H9 (cell line): Measurements from ENCODE around the gene L3HYPDH. TPM values are rescaled to one million over a fixed set of nuclear protein-coding genes. Genes with fewer than 3 reads are reported as not detected.

Experiments
- DNase-seq: peaks from one replicate; pipeline ENCODE4 v3.0.0-alpha.2; 2017
- H2AFZ ChIP-seq: one replicate; pipeline ENCODE4 v1.6.1; 2013; ENCODE audit warnings: mild to moderate bottlenecking, low read length, control low read depth, moderate library complexity
- H2AK5ac ChIP-seq: 2 replicates; pipeline ENCODE4 v1.6.1; 2013; ENCODE audit warnings: low read length, control low read depth, mixed read lengths; ENCODE audit not compliant: insufficient read length
- H2BK120ac ChIP-seq: one replicate; pipeline ENCODE4 v1.6.1; 2013; ENCODE audit warnings: low read depth, mild to moderate bottlenecking, low read length, control low read depth, inconsistent platforms; ENCODE audit not compliant: poor library complexity, severe bottlenecking
- H2BK12ac ChIP-seq: 2 replicates; pipeline ENCODE4 v1.6.1; 2013; ENCODE audit warnings: low read length, control low read depth, mixed read lengths, low read depth; ENCODE audit not compliant: insufficient read length
- H2BK15ac ChIP-seq: 2 replicates; pipeline ENCODE4 v1.6.1; 2013; ENCODE audit warnings: low read depth, low read length, control low read depth
- H2BK20ac ChIP-seq: one replicate; pipeline ENCODE4 v1.6.1; 2013; ENCODE audit warnings: low read depth, mild to moderate bottlenecking, low read length, control low read depth, inconsistent platforms; ENCODE audit not compliant: poor library complexity, severe bottlenecking
- H2BK5ac ChIP-seq: 2 replicates; pipeline ENCODE4 v1.6.1; 2013; ENCODE audit warnings: low read length, control low read depth, mixed read lengths; ENCODE audit not compliant: insufficient read length
- H3K14ac ChIP-seq: 2 replicates; pipeline ENCODE4 v1.6.1; 2013; ENCODE audit warnings: low read length, control low read depth; ENCODE audit not compliant: insufficient read depth
- H3K18ac ChIP-seq: 2 replicates; pipeline ENCODE4 v1.6.1; 2013; ENCODE audit warnings: low read depth, mild to moderate bottlenecking, mixed read lengths, low read length, control low read depth; ENCODE audit not compliant: insufficient read length
- H3K23ac ChIP-seq: 2 replicates; pipeline ENCODE4 v1.6.1; 2013; ENCODE audit warnings: low read length, control low read depth, mixed read lengths, low read depth; ENCODE audit not compliant: insufficient read length
- H3K23me2 ChIP-seq: 2 replicates; pipeline ENCODE4 v1.6.1; 2013; ENCODE audit warnings: low read depth, mild to moderate bottlenecking, mixed read lengths, low read length, control low read depth; ENCODE audit not compliant: insufficient read length, poor library complexity, severe bottlenecking
- H3K27ac ChIP-seq: 2 replicates; pipeline ENCODE4 v1.5.1; 2013; ENCODE audit warnings: low read length, control low read depth, mixed read lengths, low read depth; ENCODE audit not compliant: insufficient read length
- H3K27me3 ChIP-seq: 2 replicates; pipeline ENCODE4 v1.6.1; 2013; ENCODE audit warnings: low read length, control low read depth, inconsistent platforms; ENCODE audit not compliant: insufficient read depth
- H3K4ac ChIP-seq: 2 replicates; pipeline ENCODE4 v1.6.1; 2013; ENCODE audit warnings: low read depth, mild to moderate bottlenecking, control low read depth, inconsistent platforms, low read length, moderate library complexity
- H3K4me1 ChIP-seq: 2 replicates; pipeline ENCODE4 v1.6.1; 2013; ENCODE audit warnings: low read length, control low read depth, inconsistent platforms; ENCODE audit not compliant: insufficient read depth
- H3K4me2 ChIP-seq: 2 replicates; pipeline ENCODE4 v1.6.1; 2013; ENCODE audit warnings: low read length, control low read depth, mixed read lengths; ENCODE audit not compliant: insufficient read length, insufficient read depth
- H3K56ac ChIP-seq: 2 replicates; pipeline ENCODE4 v1.6.1; 2013; ENCODE audit warnings: low read depth, mild to moderate bottlenecking, mixed read lengths, low read length, control low read depth; ENCODE audit not compliant: insufficient read length
- H3K79me1 ChIP-seq: 2 replicates; pipeline ENCODE4 v1.6.1; 2013; ENCODE audit warnings: low read depth, mild to moderate bottlenecking, moderate library complexity, low read length, control low read depth, inconsistent platforms; ENCODE audit not compliant: insufficient read depth, poor library complexity, severe bottlenecking
- H3K79me2 ChIP-seq: 2 replicates; pipeline ENCODE4 v1.6.1; 2013; ENCODE audit warnings: low read length, control low read depth, inconsistent platforms; ENCODE audit not compliant: insufficient read depth
- H3K9ac ChIP-seq: 2 replicates; pipeline ENCODE4 v1.6.1; 2013; ENCODE audit warnings: low read length, control low read depth, mixed read lengths; ENCODE audit not compliant: insufficient read length; ENCODE audit errors: extremely low read depth
- H3K9me3 ChIP-seq: one replicate; pipeline ENCODE4 v1.6.1; 2013; ENCODE audit warnings: low read depth, low read length, inconsistent platforms; ENCODE audit not compliant: control insufficient read depth
- H3T11ph ChIP-seq: one replicate; pipeline ENCODE4 v1.6.1; 2013; ENCODE audit warnings: mild to moderate bottlenecking, low read length, control low read depth, inconsistent platforms
- H4K20me1 ChIP-seq: one replicate; pipeline ENCODE4 v1.6.1; 2013; ENCODE audit not compliant: control insufficient read depth, insufficient read length, insufficient read depth
- H4K5ac ChIP-seq: 2 replicates; pipeline ENCODE4 v1.6.1; 2013; ENCODE audit warnings: low read depth, mild to moderate bottlenecking, mixed read lengths, low read length, control low read depth; ENCODE audit not compliant: insufficient read length
- H4K8ac ChIP-seq: replicated peaks from 2 replicates; pipeline ENCODE4 v1.6.1; 2013; ENCODE audit warnings: low read length, control low read depth, mixed read lengths, low read depth; ENCODE audit not compliant: insufficient read length
- H4K91ac ChIP-seq: 2 replicates; pipeline ENCODE4 v1.6.1; 2013; ENCODE audit warnings: low read depth, mild to moderate bottlenecking, moderate library complexity, mixed read lengths, low read length, control low read depth; ENCODE audit not compliant: insufficient read length
- H3K27ac Mint-ChIP-seq, 3 experiments: 2 replicates in 2 of 3; 3 replicates in 1 of 3; pipeline ENCODE4 v1.8.0; 2020 to 2021; ENCODE audit warnings: mixed read lengths in 3 of 3, mild to moderate bottlenecking in 1 of 3, moderate library complexity in 1 of 3
- H3K27me3 Mint-ChIP-seq: 2 replicates; pipeline ENCODE4 v1.8.0; 2021; ENCODE audit warnings: low read depth, mild to moderate bottlenecking, moderate library complexity, mixed read lengths
- H3K36me3 Mint-ChIP-seq, 3 experiments: 2 replicates in 2 of 3; 3 replicates in 1 of 3; pipeline ENCODE4 v1.8.0; 2020 to 2021; ENCODE audit warnings: low read depth in 3 of 3, mixed read lengths in 3 of 3; ENCODE audit not compliant: insufficient read depth in 1 of 3
- H3K4me1 Mint-ChIP-seq, 2 experiments: 2 replicates each; pipeline ENCODE4 v1.8.0; 2020; ENCODE audit warnings: mixed read lengths in 2 of 2
- H3K4me3 Mint-ChIP-seq, 2 experiments: 2 replicates in 1 of 2; 3 replicates in 1 of 2; pipeline ENCODE4 v1.8.0; 2020 to 2021; ENCODE audit warnings: mild to moderate bottlenecking in 2 of 2, mixed read lengths in 2 of 2, moderate library complexity in 1 of 2
- H3K9me3 Mint-ChIP-seq, 2 experiments: 2 replicates in 1 of 2; 3 replicates in 1 of 2; pipeline ENCODE4 v1.8.0; 2020; ENCODE audit warnings: mild to moderate bottlenecking in 2 of 2, mixed read lengths in 2 of 2, moderate library complexity in 1 of 2
- WGBS: extraction: QIAGEN DNeasy Blood & Tissue Kit; methylation state at CpG from one replicate; pipeline ENCODE4 v1.1.7; 2013; ENCODE audit warnings: missing lambda C conversion rate, low lambda C conversion rate, mixed read lengths; ENCODE audit not compliant: insufficient read length; ENCODE audit errors: extremely low coverage; 5-methylcytosine and 5-hydroxymethylcytosine counted together
- total RNA-seq: library from RNA; stranded (reverse); gene quantifications from 2 replicates; pipeline ENCODE4 v1.2.1, GENCODE V29; 2021
- TF ChIP-seq, protein P1 (sequence below): fragments of 200-600 bp; sonication (generic); conservative IDR thresholded peaks from 3 replicates; pipeline ENCODE4 v1.8.0; 2021; ENCODE audit warnings: antibody characterized with exemption, mild to moderate bottlenecking

Gene L3HYPDH
- total RNA-seq, 1 experiment from 2014 or later: 15.7 TPM

DNA sequence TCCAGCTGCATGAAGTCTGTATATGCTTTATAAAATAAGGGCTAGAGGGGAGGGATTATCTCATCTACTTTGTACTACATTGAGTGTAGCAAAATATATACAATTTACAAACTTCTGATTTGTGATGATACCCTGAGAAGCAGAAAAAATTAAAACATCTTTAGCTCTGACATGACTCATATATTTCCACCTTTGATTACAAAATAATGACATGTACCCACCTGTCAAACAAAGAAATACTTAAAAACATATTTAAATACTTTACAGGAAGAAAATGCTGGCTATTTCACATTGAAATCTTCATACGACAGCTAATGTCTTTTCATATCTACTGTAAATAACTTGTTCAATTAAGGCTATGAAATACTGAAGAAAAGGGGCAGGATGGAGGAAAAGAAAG, 22.3 kb downstream of the L3HYPDH start:
- Histone ChIP-seq H4K20me1 (no peaks in the 10 kb centered on the region), H3K18ac (no peak overlapping the region), H3K27ac (no peak overlapping the region), H3K4me2 (no peak overlapping the region), H3K14ac (no peak overlapping the region), H2BK12ac (no peak overlapping the region), H4K91ac (no peak overlapping the region), H4K8ac (no peak overlapping the region), H3T11ph (no peak overlapping the region), H2AK5ac (no peak overlapping the region), H2AFZ (no peak overlapping the region), H3K9me3 (no peaks in the 10 kb centered on the region), H3K23ac (no peak overlapping the region), H3K56ac (no peak overlapping the region), H2BK15ac (no peak overlapping the region), H2BK120ac (no peak overlapping the region), H3K79me2 (no peaks in the 10 kb centered on the region), H3K4me1 (no peaks in the 10 kb centered on the region), H4K5ac (no peak overlapping the region), H2BK5ac (no peak overlapping the region), H3K79me1 (no peaks in the 10 kb centered on the region), H3K23me2 (peaks cover 12% of the 10 kb centered on the region), H2BK20ac (no peak overlapping the region), H3K27me3 (peaks cover 3% of the 10 kb centered on the region; the same call in 1 of the 2 replicates), H3K9ac (no peak overlapping the region), H3K4ac (no peak overlapping the region)
- no peak for DNase-seq
- Mint-ChIP-seq H3K36me3 (peaks cover 3 to 15% (median 6%) of the 10 kb centered on the region in 3 experiments; a peak in 6 of 7 replicates), H3K27ac (no peak overlapping the region), H3K27me3 (peaks cover 25% of the 10 kb centered on the region), H3K9me3 (no peaks in the 10 kb centered on the region; a peak in 1 of 5 replicates), H3K4me3 (no peak overlapping the region), H3K4me1 (peaks cover 9 to 17% of the 10 kb centered on the region in 2 experiments)
- WGBS: no CpG with 5 or more reads among the region's 1 CpG
- TF ChIP-seq, protein P1, sequence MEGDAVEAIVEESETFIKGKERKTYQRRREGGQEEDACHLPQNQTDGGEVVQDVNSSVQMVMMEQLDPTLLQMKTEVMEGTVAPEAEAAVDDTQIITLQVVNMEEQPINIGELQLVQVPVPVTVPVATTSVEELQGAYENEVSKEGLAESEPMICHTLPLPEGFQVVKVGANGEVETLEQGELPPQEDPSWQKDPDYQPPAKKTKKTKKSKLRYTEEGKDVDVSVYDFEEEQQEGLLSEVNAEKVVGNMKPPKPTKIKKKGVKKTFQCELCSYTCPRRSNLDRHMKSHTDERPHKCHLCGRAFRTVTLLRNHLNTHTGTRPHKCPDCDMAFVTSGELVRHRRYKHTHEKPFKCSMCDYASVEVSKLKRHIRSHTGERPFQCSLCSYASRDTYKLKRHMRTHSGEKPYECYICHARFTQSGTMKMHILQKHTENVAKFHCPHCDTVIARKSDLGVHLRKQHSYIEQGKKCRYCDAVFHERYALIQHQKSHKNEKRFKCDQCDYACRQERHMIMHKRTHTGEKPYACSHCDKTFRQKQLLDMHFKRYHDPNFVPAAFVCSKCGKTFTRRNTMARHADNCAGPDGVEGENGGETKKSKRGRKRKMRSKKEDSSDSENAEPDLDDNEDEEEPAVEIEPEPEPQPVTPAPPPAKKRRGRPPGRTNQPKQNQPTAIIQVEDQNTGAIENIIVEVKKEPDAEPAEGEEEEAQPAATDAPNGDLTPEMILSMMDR: no peak
